ENCODE results near the gene USP49. TPM values are rescaled to one million over a fixed set of nuclear protein-coding genes. Genes with fewer than 3 reads are reported as not detected.

USP49 gene
- total and polyA plus RNA-seq, 2 of the 13 experiments (the other 11 are each of a cell fraction or from before 2014, with no cell fraction given), result 2.9 to 4.3 TPM

DNA sequence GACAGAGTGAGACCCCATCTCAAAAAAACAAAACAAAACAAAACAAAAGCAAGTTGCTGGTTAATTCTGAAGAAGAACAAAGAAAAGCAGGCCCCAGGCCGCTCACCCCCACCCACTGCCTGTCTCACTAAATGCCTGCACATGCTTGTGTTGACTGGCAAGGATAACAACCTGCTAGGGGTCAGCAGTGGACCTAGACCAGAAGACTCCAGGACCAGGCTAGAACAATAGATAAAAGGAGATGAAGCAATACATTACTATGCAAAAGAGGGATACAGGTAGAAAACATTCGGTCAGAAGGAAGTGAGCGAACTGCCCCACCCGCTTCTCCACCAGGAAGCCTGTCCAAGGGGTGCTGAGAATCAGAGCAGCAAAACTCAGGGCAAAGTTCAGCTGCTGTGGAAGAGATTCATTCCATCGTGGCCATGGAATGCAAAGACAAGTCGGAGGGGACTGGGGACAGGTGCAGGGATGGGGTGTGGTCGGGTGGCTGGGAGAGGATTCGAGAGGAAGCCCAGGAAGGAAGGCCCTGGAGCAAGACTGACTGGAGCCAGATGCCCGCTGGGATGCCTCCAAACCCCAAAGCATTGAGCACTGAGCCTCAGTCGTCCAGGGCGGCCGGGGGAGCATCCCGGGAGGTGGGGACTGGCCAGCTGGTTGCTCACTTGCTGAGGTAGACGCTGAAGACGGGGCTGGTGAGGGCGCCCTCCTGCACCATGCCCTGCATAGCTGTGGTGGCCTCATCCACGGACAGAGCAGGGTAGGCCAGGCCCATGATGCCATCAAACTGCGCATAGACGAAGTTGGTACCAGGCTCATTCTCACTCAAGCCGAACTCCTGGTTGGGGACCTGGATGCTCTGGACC lies 153.3 kb downstream of the USP49 start (continued):
- TF ChIP-seq ZMAT3 (CRISPR knock-in tag; conservative IDR thresholded peaks at IDR 0.05) (0 out of 2 replicates have a peak, but pooled peaks have one; percentile 24), ASH2L (IDR thresholded peaks at IDR 0.05; ENCODE audit: insufficient read length, low read depth, low read length) (no peak), RBFOX2 (IDR thresholded peaks at IDR 0.05; ENCODE audit: low read depth, low read length) (peak; percentile 61), PHF5A (CRISPR knock-in tag; IDR thresholded peaks at IDR 0.05; ENCODE audit: low read depth, unreplicated experiment) (no peak), SIX4 (CRISPR knock-in tag; IDR thresholded peaks at IDR 0.05) (0 out of 2 replicates have a peak, but pooled peaks have one; percentile 11), RFX3 (CRISPR knock-in tag; IDR thresholded peaks at IDR 0.05) (no peak), IKZF1 (IDR thresholded peaks at IDR 0.05) (no peak), PLRG1 (conservative IDR thresholded peaks at IDR 0.05) (no peak), KDM4B (CRISPR knock-in tag; IDR thresholded peaks at IDR 0.05) (no peak), REPIN1 (CRISPR knock-in tag; IDR thresholded peaks at IDR 0.05; ENCODE audit: borderline replicate concordance, low read depth) (peak; percentile 43; the same call in 1 of the 2 replicates), DMAP1 (CRISPR knock-in tag; IDR thresholded peaks at IDR 0.05) (peak; percentile 32; the same call in 1 of the 2 replicates), RBM39 (IDR thresholded peaks at IDR 0.05; ENCODE audit: low read depth, low read length, poor library complexity, severe bottlenecking) (peak; percentile 28)
- TF ChIP-seq, protein P1, sequence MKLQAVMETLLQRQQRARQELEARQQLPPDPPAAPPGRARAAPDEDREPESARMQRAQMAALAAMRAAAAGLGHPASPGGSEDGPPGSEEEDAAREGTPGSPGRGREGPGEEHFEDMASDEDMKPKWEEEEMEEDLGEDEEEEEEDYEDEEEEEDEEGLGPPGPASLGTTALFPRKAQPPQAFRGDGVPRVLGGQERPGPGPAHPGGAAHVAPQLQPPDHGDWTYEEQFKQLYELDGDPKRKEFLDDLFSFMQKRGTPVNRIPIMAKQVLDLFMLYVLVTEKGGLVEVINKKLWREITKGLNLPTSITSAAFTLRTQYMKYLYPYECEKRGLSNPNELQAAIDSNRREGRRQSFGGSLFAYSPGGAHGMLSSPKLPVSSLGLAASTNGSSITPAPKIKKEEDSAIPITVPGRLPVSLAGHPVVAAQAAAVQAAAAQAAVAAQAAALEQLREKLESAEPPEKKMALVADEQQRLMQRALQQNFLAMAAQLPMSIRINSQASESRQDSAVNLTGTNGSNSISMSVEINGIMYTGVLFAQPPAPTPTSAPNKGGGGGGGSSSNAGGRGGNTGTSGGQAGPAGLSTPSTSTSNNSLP (IDR thresholded peaks at IDR 0.05; ENCODE audit: low read depth, low read length), result no peak
- TF ChIP-seq, protein P2, sequence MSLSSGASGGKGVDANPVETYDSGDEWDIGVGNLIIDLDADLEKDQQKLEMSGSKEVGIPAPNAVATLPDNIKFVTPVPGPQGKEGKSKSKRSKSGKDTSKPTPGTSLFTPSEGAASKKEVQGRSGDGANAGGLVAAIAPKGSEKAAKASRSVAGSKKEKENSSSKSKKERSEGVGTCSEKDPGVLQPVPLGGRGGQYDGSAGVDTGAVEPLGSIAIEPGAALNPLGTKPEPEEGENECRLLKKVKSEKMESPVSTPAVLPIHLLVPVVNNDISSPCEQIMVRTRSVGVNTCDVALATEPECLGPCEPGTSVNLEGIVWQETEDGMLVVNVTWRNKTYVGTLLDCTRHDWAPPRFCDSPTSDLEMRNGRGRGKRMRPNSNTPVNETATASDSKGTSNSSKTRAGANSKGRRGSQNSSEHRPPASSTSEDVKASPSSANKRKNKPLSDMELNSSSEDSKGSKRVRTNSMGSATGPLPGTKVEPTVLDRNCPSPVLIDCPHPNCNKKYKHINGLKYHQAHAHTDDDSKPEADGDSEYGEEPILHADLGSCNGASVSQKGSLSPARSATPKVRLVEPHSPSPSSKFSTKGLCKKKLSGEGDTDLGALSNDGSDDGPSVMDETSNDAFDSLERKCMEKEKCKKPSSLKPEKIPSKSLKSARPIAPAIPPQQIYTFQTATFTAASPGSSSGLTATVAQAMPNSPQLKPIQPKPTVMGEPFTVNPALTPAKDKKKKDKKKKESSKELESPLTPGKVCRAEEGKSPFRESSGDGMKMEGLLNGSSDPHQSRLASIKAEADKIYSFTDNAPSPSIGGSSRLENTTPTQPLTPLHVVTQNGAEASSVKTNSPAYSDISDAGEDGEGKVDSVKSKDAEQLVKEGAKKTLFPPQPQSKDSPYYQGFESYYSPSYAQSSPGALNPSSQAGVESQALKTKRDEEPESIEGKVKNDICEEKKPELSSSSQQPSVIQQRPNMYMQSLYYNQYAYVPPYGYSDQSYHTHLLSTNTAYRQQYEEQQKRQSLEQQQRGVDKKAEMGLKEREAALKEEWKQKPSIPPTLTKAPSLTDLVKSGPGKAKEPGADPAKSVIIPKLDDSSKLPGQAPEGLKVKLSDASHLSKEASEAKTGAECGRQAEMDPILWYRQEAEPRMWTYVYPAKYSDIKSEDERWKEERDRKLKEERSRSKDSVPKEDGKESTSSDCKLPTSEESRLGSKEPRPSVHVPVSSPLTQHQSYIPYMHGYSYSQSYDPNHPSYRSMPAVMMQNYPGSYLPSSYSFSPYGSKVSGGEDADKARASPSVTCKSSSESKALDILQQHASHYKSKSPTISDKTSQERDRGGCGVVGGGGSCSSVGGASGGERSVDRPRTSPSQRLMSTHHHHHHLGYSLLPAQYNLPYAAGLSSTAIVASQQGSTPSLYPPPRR (CRISPR knock-in tag; IDR thresholded peaks at IDR 0.05; ENCODE audit: borderline replicate concordance), result no peak
- TF ChIP-seq, protein P3, sequence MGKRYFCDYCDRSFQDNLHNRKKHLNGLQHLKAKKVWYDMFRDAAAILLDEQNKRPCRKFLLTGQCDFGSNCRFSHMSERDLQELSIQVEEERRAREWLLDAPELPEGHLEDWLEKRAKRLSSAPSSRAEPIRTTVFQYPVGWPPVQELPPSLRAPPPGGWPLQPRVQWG (CRISPR knock-in tag; IDR thresholded peaks at IDR 0.05; ENCODE audit: borderline replicate concordance, low read depth), result no peak
- TF ChIP-seq, protein P4, sequence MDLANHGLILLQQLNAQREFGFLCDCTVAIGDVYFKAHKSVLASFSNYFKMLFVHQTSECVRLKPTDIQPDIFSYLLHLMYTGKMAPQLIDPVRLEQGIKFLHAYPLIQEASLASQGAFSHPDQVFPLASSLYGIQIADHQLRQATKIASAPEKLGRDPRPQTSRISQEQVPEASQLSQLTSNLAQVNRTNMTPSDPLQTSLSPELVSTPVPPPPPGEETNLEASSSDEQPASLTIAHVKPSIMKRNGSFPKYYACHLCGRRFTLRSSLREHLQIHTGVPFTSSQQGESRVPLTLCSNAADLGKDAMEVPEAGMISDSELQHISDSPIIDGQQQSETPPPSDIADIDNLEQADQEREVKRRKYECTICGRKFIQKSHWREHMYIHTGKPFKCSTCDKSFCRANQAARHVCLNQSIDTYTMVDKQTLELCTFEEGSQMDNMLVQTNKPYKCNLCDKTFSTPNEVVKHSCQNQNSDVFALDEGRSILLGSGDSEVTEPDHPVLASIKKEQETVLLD (CRISPR knock-in tag; IDR thresholded peaks at IDR 0.05; ENCODE audit: low read depth), result no peak
